HG03064 (cell line): ENCODE data around the gene SRP14.
"Not testable (repeated sequence)": the region's sequence is repeated elsewhere in the genome, so short reads cannot be mapped to it uniquely, and the experiment has no call there.

Experiments
- ATAC-seq: cut with Tn5 transposase; IDR thresholded peaks from one replicate; pipeline ENCODE4 v1.9.1; 2021; ENCODE audit warnings: low read depth; ENCODE audit not compliant: unreplicated experiment

The SRP14 gene

GRCh38 chr15:40052604-40053003 is 13.6 kb upstream of the SRP14 start:
- ATAC-seq = no peak

GRCh38 chr15:40051616-40052415 is 12.8 kb upstream of the SRP14 start:
- ATAC-seq = no peak

GRCh38 chr15:40050788-40051470 is 11.9 kb upstream of the SRP14 start:
- ATAC-seq = no peak

- no peak for ATAC-seq
These were observed 10.0 kb upstream of the SRP14 start for GRCh38 chr15:40048926-40049475.

- ATAC-seq = no peak
These were observed 9.3 kb upstream of the SRP14 start for GRCh38 chr15:40048211-40048792.

GRCh38 chr15:40047415-40048210 is 8.6 kb upstream of the SRP14 start:
- ATAC-seq = no peak

GRCh38 chr15:40046721-40047414 is 7.9 kb upstream of the SRP14 start:
- no peak for ATAC-seq

- ATAC-seq = no peak
These were observed 6.7 kb upstream of the SRP14 start for GRCh38 chr15:40045572-40046217.

GRCh38 chr15:40044717-40045571 is 6.0 kb upstream of the SRP14 start:
- peak; percentile 71 for ATAC-seq

GRCh38 chr15:40043927-40044716 is 5.1 kb upstream of the SRP14 start:
- no peak for ATAC-seq

- ATAC-seq = no peak
These were observed 3.9 kb upstream of the SRP14 start for GRCh38 chr15:40042791-40043320.

GRCh38 chr15:40040770-40041169 is 1.8 kb upstream of the SRP14 start:
- ATAC-seq = no peak

GRCh38 chr15:40040293-40040635 is 1.3 kb upstream of the SRP14 start:
- ATAC-seq = no peak

GRCh38 chr15:40038275-40038637 is 725 bp downstream of the SRP14 start:
- no peak for ATAC-seq

- no peak for ATAC-seq
These were observed 1.3 kb downstream of the SRP14 start for GRCh38 chr15:40037721-40038120.

GRCh38 chr15:40035182-40035581 is 3.8 kb downstream of the SRP14 start:
- not testable (repeated sequence) for ATAC-seq

- no peak for ATAC-seq
These were observed 4.6 kb downstream of the SRP14 start for GRCh38 chr15:40034186-40034946.
